Activated CD4-positive, alpha-beta T cell treated with anti-CD3 and anti-CD28 coated beads, Interleukin-2, amount 10 ng/mL, durations not matched to agents 24 days and 14 days (primary cell): ENCODE measurements around the gene TOP2A. TPM values are rescaled to one million over a fixed set of nuclear protein-coding genes. Genes with fewer than 3 reads are reported as not detected.
A peak's percentile ranks its signal among the peaks of the same experiment; 100 is the strongest.
"Not testable (repeated sequence)": the region's sequence is repeated elsewhere in the genome, so short reads cannot be mapped to it uniquely, and the experiment has no call there.

Experiments used
- DNase-seq: peaks from one replicate; pipeline ENCODE4 v3.0.0; 2022
- H3K27ac Mint-ChIP-seq: one replicate; pipeline ENCODE4 v1.8.0; 2022; ENCODE audit warnings: mild to moderate bottlenecking, mixed read lengths
- H3K27me3 Mint-ChIP-seq: one replicate; pipeline ENCODE4 v1.8.0; 2022; ENCODE audit warnings: mixed read lengths
- H3K36me3 Mint-ChIP-seq: one replicate; pipeline ENCODE4 v1.8.0; 2022; ENCODE audit warnings: low read depth, mild to moderate bottlenecking, mixed read lengths
- H3K4me1 Mint-ChIP-seq: one replicate; pipeline ENCODE4 v1.8.0; 2021; ENCODE audit warnings: mixed read lengths
- H3K4me3 Mint-ChIP-seq: one replicate; pipeline ENCODE4 v1.8.0; 2022; ENCODE audit warnings: mild to moderate bottlenecking, moderate library complexity, mixed read lengths
- H3K9me3 Mint-ChIP-seq: one replicate; pipeline ENCODE4 v1.8.0; 2021; ENCODE audit warnings: mixed read lengths
- intact Hi-C: fragments of 100-400 bp; cut with micrococcal nuclease; formaldehyde crosslinking; loops from one replicate; pipeline ENCODE4 v1.15.1; 2023
- total RNA-seq: library from RNA; stranded (reverse); gene quantifications from 2 replicates; pipeline ENCODE4 v1.2.3, GENCODE V29; 2022

The TOP2A gene
- total RNA-seq, 1 donor from 2014 or later = 189 TPM

DNA sequence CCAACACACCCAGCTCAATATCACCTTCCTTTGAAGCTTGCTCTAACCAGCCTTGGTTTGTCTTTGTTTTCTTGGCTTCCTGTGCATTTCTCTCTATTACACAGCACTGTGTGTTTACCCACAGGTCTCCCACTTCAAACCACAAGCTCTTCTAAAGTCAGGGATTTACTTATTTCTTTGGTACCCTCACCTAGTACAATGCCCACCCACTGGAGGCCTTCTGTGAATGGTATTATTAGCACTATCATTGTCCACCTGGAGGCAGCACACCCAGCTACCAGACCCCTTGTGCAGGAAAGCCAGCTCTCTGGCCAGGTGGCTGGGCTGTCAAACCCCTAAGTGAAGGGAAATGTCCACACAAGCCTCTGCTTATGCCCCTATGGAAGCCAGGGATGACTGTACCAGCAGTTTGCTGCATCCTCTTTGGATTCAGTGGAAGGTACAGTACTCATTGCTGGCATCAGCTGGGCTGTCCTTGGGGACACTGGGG is 9.4 kb upstream of the TOP2A start:
- peaks cover 48% of the 10 kb centered on the region for H3K4me1 Mint-ChIP-seq
- no peaks in the 10 kb centered on the region for H3K9me3 Mint-ChIP-seq
- intact Hi-C loops = loop anchor here (1.0 kb wide), 2 partner anchors 9 to 18 kb away; no protein-coding TSS in a partner anchor
- DNase-seq = peak; percentile 84
- H3K27me3 Mint-ChIP-seq = peaks cover 18% of the 10 kb centered on the region
- peak overlapping the region; percentile 57 for H3K4me3 Mint-ChIP-seq
- peak overlapping the region; percentile 77 for H3K27ac Mint-ChIP-seq
- no peaks in the 10 kb centered on the region for H3K36me3 Mint-ChIP-seq

GRCh38 chr17:40425741-40426140 is 8.0 kb upstream of the TOP2A start:
- intact Hi-C loops = no loop called here

DNA sequence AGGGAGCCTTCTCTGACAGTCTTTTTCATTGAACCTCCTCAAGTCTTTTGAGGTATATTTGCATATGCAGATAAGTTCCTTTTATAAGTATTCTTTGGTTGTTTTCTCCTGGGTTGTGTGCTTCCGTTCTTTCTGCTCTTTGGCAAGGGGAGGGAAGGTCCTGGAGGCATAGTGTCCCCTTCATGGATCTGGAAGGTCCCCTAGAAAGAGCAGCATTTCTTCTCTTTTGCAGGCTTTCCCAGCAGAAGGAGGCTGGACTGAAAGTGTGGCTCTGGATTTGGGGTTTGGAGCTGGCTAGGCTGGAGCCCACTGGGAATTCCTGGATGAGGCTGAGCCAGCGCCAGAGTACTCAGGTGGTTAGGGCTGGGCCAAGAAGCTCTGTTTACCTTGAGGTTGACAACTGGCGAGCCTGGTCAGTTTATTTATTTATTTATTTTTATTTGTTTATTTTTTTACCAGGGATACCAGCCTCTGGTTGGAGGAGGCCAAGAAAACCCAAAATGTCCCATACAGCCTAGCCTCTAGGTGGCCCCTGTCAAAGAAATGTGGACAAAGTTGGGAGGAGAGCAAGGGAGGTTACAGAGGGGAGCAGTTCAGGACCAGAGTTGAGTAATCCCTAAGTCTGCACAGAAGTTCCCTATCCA is 5.4 kb upstream of the TOP2A start:
- Mint-ChIP-seq H3K4me3 (no peak overlapping the region), H3K4me1 (peaks cover 46% of the 10 kb centered on the region), H3K27me3 (peaks cover 5% of the 10 kb centered on the region), H3K36me3 (no peaks in the 10 kb centered on the region), H3K27ac (no peak overlapping the region), H3K9me3 (no peaks in the 10 kb centered on the region)
- DNase-seq = no peak
- intact Hi-C loops = no loop called here

More at GRCh38 chr17:40425741-40426140, 8.0 kb upstream of the TOP2A start:
- Mint-ChIP-seq H3K9me3 (no peaks in the 10 kb centered on the region), H3K4me3 (peak overlapping the region; percentile 57), H3K27me3 (peaks cover 13% of the 10 kb centered on the region), H3K4me1 (peaks cover 42% of the 10 kb centered on the region), H3K36me3 (no peaks in the 10 kb centered on the region), H3K27ac (peak overlapping the region; percentile 53)
- no peak for DNase-seq

GRCh38 chr17:40419559-40420331 is 2.0 kb upstream of the TOP2A start:
- H3K4me1 Mint-ChIP-seq = peaks cover 30% of the 10 kb centered on the region
- peak overlapping the region; percentile 75 for H3K27ac Mint-ChIP-seq
- intact Hi-C loops = loop anchor here (5.0 kb wide), 1 partner anchor 183 kb away; no protein-coding TSS in a partner anchor
- no peaks in the 10 kb centered on the region for H3K27me3 Mint-ChIP-seq
- DNase-seq = peak; percentile 70
- peaks cover 13% of the 10 kb centered on the region for H3K36me3 Mint-ChIP-seq
- H3K4me3 Mint-ChIP-seq = peak overlapping the region; percentile 55
- no peaks in the 10 kb centered on the region for H3K9me3 Mint-ChIP-seq

DNA sequence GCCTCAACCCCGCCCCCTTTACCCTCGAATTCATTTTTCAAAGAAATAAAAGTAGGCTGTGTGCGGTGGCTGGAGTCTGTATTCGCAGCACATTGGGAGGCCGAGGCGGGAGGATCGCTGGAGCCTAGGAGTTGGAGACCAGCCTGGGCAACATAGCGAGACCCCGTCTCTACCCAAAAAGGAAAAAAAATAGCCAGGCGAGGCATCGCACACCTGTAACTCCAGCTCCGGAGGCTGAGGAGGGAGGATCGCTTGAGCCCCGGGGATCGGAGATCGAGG is 671 bp upstream of the TOP2A start:
- intact Hi-C loops = loop anchor here (1.0 to 5.0 kb wide), 2 partner anchors 9 to 184 kb away; no protein-coding TSS in a partner anchor
- peak overlapping the region; percentile 97 for H3K27ac Mint-ChIP-seq
- peak overlapping the region; percentile 99 for H3K4me3 Mint-ChIP-seq
- H3K4me1 Mint-ChIP-seq = peaks cover 30% of the 10 kb centered on the region
- H3K27me3 Mint-ChIP-seq = no peaks in the 10 kb centered on the region
- no peak for DNase-seq
- peaks cover 16% of the 10 kb centered on the region for H3K36me3 Mint-ChIP-seq
- H3K9me3 Mint-ChIP-seq = no peaks in the 10 kb centered on the region

DNA sequence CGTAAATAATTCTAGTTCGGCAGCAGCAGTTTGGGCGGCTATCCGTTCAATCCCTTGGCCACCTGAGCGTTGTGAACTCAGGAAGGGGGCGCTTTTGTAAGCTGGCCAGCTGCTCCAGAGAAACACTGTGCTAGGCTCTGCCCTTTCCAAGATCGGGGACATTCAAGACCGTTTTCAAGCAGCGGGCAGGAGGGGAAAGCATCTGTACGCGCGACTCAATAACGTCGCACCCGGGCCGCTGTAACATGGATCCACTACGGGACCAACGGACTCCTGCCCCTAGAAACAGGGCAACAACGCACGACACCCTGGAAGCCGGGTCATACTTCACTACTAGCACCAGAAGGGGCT is 463 bp downstream of the TOP2A start:
- peak overlapping the region; percentile 97 for H3K27ac Mint-ChIP-seq
- H3K27me3 Mint-ChIP-seq = no peaks in the 10 kb centered on the region
- H3K4me1 Mint-ChIP-seq = peaks cover 32% of the 10 kb centered on the region
- intact Hi-C loops = loop anchor here (1.0 to 5.0 kb wide), 4 partner anchors 14 to 185 kb away; no protein-coding TSS in a partner anchor
- peak overlapping the region; percentile 99 for H3K4me3 Mint-ChIP-seq
- DNase-seq = no peak
- peaks cover 23% of the 10 kb centered on the region for H3K36me3 Mint-ChIP-seq
- no peaks in the 10 kb centered on the region for H3K9me3 Mint-ChIP-seq

DNA sequence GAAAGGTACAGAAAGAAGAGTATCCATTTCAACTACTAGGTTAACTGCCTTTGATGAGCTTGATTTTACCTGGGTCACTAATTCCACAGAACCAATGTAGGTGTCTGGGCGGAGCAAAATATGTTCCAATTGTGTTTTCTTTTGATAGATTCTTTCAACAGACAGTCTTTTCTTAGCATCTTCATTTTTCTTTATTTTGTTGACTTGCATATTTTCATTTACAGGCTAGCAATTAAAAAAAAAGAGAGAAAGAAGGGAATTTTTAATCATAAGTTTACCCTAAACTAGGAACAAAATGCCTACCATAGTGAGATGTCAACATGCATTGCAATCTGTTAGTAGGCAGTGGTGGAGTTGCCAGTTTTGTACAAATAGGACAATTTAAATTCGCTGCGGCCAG is 1.0 kb downstream of the TOP2A start:
- Mint-ChIP-seq H3K36me3 (peaks cover 29% of the 10 kb centered on the region), H3K27ac (peak overlapping the region; percentile 97), H3K27me3 (no peaks in the 10 kb centered on the region), H3K9me3 (no peaks in the 10 kb centered on the region), H3K4me1 (peaks cover 38% of the 10 kb centered on the region), H3K4me3 (peak overlapping the region; percentile 99)
- intact Hi-C loops = loop anchor here (1.0 to 5.0 kb wide), 4 partner anchors 14 to 186 kb away; no protein-coding TSS in a partner anchor
- DNase-seq = no peak

DNA sequence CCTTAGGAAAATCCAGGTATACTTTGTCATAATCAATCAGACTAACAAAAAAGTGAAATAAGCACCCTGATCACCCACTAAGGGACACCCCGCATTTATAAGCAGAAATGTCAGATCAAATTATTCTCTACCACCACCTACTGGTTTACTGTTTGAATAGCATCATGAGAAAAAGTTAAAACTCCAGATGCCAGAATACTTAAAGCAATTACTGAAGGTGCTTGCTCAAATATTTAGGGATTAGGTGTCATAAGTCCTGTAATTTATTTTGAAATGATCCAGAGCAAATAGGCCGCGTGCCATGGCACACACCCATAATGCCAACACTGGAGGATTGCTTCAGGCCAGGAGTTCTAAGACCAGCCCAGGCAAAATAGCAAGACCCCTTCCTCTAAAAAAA is 2.3 kb downstream of the TOP2A start:
- intact Hi-C loops = loop anchor here (1.0 to 5.0 kb wide), 3 partner anchors 57 to 187 kb away; no protein-coding TSS in a partner anchor
- Mint-ChIP-seq H3K9me3 (no peaks in the 10 kb centered on the region), H3K36me3 (peaks cover 39% of the 10 kb centered on the region), H3K4me1 (peaks cover 48% of the 10 kb centered on the region), H3K27ac (peak overlapping the region; percentile 29), H3K4me3 (peak overlapping the region; percentile 60), H3K27me3 (no peaks in the 10 kb centered on the region)
- DNase-seq = no peak

- H3K4me3 Mint-ChIP-seq, intact Hi-C loops: not testable (repeated sequence)
Measured at GRCh38 chr17:40414312-40414711, 3.4 kb downstream of the TOP2A start.

GRCh38 chr17:40412880-40413279 is 4.8 kb downstream of the TOP2A start:
- peaks cover 47% of the 10 kb centered on the region for H3K36me3 Mint-ChIP-seq
- H3K27me3 Mint-ChIP-seq = no peaks in the 10 kb centered on the region

More at GRCh38 chr17:40414312-40414711, 3.4 kb downstream of the TOP2A start:
- not testable (repeated sequence) for H3K9me3 Mint-ChIP-seq, H3K27me3 Mint-ChIP-seq, DNase-seq, H3K27ac Mint-ChIP-seq
- H3K36me3 Mint-ChIP-seq = peaks cover 47% of the 10 kb centered on the region
- H3K4me1 Mint-ChIP-seq = peaks cover 48% of the 10 kb centered on the region

DNA sequence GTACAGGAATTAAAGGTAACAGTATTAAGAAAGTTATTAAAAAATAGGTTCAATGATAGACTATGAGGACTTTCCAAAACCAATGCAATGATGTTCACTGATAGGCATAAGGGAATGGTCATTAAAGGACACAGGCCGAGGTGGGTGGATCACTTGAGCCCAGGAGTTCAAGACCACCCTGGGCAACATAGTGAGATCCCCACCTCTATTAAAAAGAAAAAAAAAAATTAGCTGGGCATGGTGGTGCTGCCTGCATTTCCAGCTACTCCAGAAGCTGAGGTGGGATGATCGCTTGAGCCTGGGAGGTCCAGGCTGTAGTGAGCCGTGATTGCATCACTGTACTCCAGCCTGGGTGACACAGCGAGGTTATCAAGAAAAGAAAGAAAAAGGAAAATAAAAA is 5.9 kb downstream of the TOP2A start:
- Mint-ChIP-seq H3K4me3 (no peak overlapping the region), H3K4me1 (peaks cover 39% of the 10 kb centered on the region), H3K27me3 (no peaks in the 10 kb centered on the region), H3K36me3 (peaks cover 51% of the 10 kb centered on the region), H3K9me3 (no peaks in the 10 kb centered on the region), H3K27ac (peak overlapping the region; percentile 11)
- intact Hi-C loops = no loop called here
- no peak for DNase-seq

More at GRCh38 chr17:40412880-40413279, 4.8 kb downstream of the TOP2A start:
- Mint-ChIP-seq H3K27ac (peak overlapping the region; percentile 25), H3K4me1 (peaks cover 42% of the 10 kb centered on the region), H3K9me3 (no peaks in the 10 kb centered on the region), H3K4me3 (no peak overlapping the region)
- no peak for DNase-seq
- intact Hi-C loops = no loop called here

DNA sequence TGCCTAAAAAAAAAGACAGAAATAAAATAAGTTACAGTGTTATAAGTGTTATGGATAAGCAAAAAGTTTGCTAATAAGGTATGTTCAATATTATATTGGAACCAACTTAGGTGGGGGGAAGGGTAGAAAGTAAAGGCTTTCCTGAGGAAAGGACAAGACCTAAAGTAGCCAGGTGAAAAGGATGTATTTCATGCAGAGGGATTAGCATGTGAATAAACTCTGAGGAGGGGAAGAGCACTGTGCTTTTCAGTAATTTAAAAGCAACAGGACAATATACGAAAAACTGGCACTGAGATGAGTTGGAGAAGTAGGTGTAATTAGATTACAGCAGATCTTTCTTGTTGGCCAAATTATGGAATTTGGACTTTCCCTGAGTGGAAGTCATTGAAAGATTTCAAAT is 7.6 kb downstream of the TOP2A start:
- intact Hi-C loops = no loop called here
- Mint-ChIP-seq H3K4me3 (no peak overlapping the region), H3K27ac (peak overlapping the region; percentile 4), H3K36me3 (peaks cover 50% of the 10 kb centered on the region), H3K27me3 (no peaks in the 10 kb centered on the region), H3K4me1 (peaks cover 28% of the 10 kb centered on the region), H3K9me3 (no peaks in the 10 kb centered on the region)
- no peak for DNase-seq

GRCh38 chr17:40409540-40409939 is 8.2 kb downstream of the TOP2A start:
- H3K9me3 Mint-ChIP-seq, DNase-seq, H3K4me3 Mint-ChIP-seq, H3K27me3 Mint-ChIP-seq, H3K27ac Mint-ChIP-seq, intact Hi-C loops: not testable (repeated sequence)
- peaks cover 52% of the 10 kb centered on the region for H3K36me3 Mint-ChIP-seq
- H3K4me1 Mint-ChIP-seq = peaks cover 28% of the 10 kb centered on the region

- no peak for DNase-seq
- Mint-ChIP-seq H3K4me1 (peaks cover 34% of the 10 kb centered on the region), H3K36me3 (peaks cover 55% of the 10 kb centered on the region), H3K9me3 (no peaks in the 10 kb centered on the region), H3K4me3 (no peak overlapping the region), H3K27me3 (no peaks in the 10 kb centered on the region), H3K27ac (no peak overlapping the region)
- intact Hi-C loops = no loop called here
Measured at GRCh38 chr17:40407460-40407859, 10.2 kb downstream of the TOP2A start.
